HepG2 (cell line): ENCODE measurements around the gene S100A12. TPM values are rescaled to one million over a fixed set of nuclear protein-coding genes. Genes with fewer than 3 reads are reported as not detected.

Experiments
- CENPBD1 ChIP-seq: sonication (generic); formaldehyde crosslinking; IDR thresholded peaks from 2 replicates; pipeline ENCODE4 v1.8.0; 2022; ENCODE audit warnings: missing genetic modification reagents, low read depth, mild to moderate bottlenecking, borderline replicate concordance
- ELF1 ChIP-seq: sonication (generic); formaldehyde crosslinking; IDR thresholded peaks from 2 replicates; pipeline ENCODE4 v1.4.0; 2020; ENCODE audit warnings: missing genetic modification reagents
- MTF1 ChIP-seq: sonication (generic); formaldehyde crosslinking; IDR thresholded peaks from 2 replicates; pipeline ENCODE4 v1.5.0; 2020; ENCODE audit warnings: missing genetic modification reagents
- NBN ChIP-seq: fragments of 450-650 bp; conservative IDR thresholded peaks from 2 replicates; pipeline ENCODE4 v1.6.1; 2017
- NFYB ChIP-seq: sonication (generic); formaldehyde crosslinking; IDR thresholded peaks from 2 replicates; pipeline ENCODE4 v1.4.0; 2020; ENCODE audit warnings: missing genetic modification reagents
- PLSCR1 ChIP-seq: sonication (generic); formaldehyde crosslinking; IDR thresholded peaks from 2 replicates; pipeline ENCODE4 v1.5.0; 2020; ENCODE audit warnings: missing genetic modification reagents, mild to moderate bottlenecking, borderline replicate concordance
- SNAPC4 ChIP-seq: sonication (generic); formaldehyde crosslinking; IDR thresholded peaks from 2 replicates; pipeline ENCODE4 v1.4.0; 2020; ENCODE audit warnings: mild to moderate bottlenecking, missing genetic modification reagents
- SNRNP70 ChIP-seq: fragments of 200-400 bp; formaldehyde crosslinking; IDR thresholded peaks from 2 replicates; pipeline ENCODE4 v1.6.1; 2017; ENCODE audit warnings: mild to moderate bottlenecking, low read depth, low read length, moderate library complexity
- ZBTB2 ChIP-seq: sonication (generic); formaldehyde crosslinking; IDR thresholded peaks from 2 replicates; pipeline ENCODE4 v1.8.0; 2022; ENCODE audit warnings: low read depth, missing genetic modification reagents
- ZFP41 ChIP-seq: sonication (generic); formaldehyde crosslinking; IDR thresholded peaks from 2 replicates; pipeline ENCODE4 v1.4.0; 2020; ENCODE audit warnings: mild to moderate bottlenecking, missing genetic modification reagents, borderline replicate concordance
- ZNF318 ChIP-seq: sonication (generic); formaldehyde crosslinking; IDR thresholded peaks from 2 replicates; pipeline ENCODE4 v1.4.0; 2020; ENCODE audit warnings: mild to moderate bottlenecking, missing genetic modification reagents
- ZNF451 ChIP-seq: sonication (generic); formaldehyde crosslinking; IDR thresholded peaks from 2 replicates; pipeline ENCODE4 v1.5.0; 2020; ENCODE audit warnings: mild to moderate bottlenecking, missing genetic modification reagents
- ZNF614 ChIP-seq: IDR thresholded peaks from 2 replicates; pipeline ENCODE4 v1.6.1; 2018; ENCODE audit warnings: missing biosample characterization, missing genetic modification reagents, inconsistent platforms, borderline replicate concordance
- polyA plus RNA-seq, 8 experiments: library from polyadenylated mRNA; depleted of rRNA in 3 of 8; stranded (reverse) in 7 of 8; unstranded in 1 of 8; fragments of >200 nt; fragmentation: Illumina TruSeq in 4 of 8; extraction: Trizol in 4 of 8; gene quantifications; 2 replicates each; pipeline versions ENCODE4 v1.2.1 to v1.2.3, GENCODE V29; 2011 to 2016; ENCODE audit warnings: low read depth in 4 of 8, missing spikeins in 1 of 8, mixed read lengths in 1 of 8; ENCODE audit not compliant: insufficient read depth in 1 of 8
- total RNA-seq, 5 experiments: library from RNA; depleted of rRNA; stranded (reverse); fragments of >200 nt; fragmentation: Illumina TruSeq; extraction: Trizol; gene quantifications; 2 replicates each; pipeline ENCODE4 v1.2.3, GENCODE V29; 2016; ENCODE audit warnings: low read depth in 1 of 5

Gene S100A12
- total and polyA plus RNA-seq, 2 of the 13 experiments (the other 11 are each of a cell fraction or from before 2014, with no cell fraction given) = not detected

GRCh38 chr1:153422450-153423068, 47.1 kb upstream of the S100A12 start (continued):
- TF ChIP-seq ZNF318 (no peak), ZFP41 (no peak), SNRNP70 (no peak), CENPBD1 (no peak), ZNF614 (no peak), MTF1 (CRISPR knock-in tag) (0 out of 2 replicates have a peak, but pooled peaks have one; percentile 49), ZNF451 (no peak), ELF1 (CRISPR knock-in tag) (no peak), NBN (no peak), PLSCR1 (no peak), ZBTB2 (no peak), NFYB (no peak), SNAPC4 (CRISPR knock-in tag) (no peak)
